NK-92 treated with Interleukin-12 subunit alpha and Interleukin-12 subunit beta, amount 100 ng/mL, for 24 hours (cell line): ENCODE results near the gene LHPP.
"Not testable (repeated sequence)": the region's sequence is repeated elsewhere in the genome, so short reads cannot be mapped to it uniquely, and the experiment has no call there.

Experiments used
- DNase-seq: peaks from one replicate; lab custom pipeline; 2025; lab: John Stamatoyannopoulos, UW

LHPP gene

DNA sequence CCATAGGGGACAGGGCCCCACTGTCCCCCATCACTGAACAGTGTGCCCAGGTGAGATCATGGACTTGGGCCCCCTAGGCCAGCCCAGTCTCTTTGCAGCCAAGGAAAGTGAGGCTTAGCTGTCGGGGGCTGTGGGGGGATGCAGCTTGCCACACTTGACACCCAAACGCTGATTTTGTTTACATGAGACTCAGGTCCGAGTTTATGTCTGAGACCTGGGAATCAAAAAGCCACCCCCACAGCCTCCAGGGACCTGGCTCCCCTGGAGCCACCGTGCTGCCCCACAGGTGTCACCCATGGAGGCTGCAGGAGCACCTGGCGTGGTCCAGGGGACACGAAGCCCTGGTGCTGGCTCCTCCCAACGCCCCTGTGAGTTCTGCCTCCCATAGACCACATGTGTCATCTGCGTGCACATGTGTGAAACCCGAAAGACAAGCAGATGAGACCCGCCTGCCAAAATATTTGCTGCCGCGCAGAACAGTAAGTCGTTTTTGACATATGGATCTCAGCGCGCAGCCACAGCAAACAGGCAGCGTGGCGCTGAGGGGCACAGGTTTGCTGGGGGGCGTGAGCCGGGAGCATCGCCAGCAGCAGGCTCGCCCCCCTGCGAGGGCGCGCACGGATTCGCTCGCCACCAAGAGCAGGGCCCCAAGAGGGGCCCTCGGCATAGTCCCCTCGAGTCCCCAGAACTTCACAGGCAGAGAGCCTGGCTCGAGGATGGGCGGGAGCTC lies 112.3 kb downstream of the LHPP start:
- DNase-seq: no peak

GRCh38 chr10:124574456-124575070 lies 112.9 kb downstream of the LHPP start:
- no peak for DNase-seq

GRCh38 chr10:124575107-124576035 lies 113.7 kb downstream of the LHPP start:
- no peak for DNase-seq

GRCh38 chr10:124576526-124577420 lies 115.2 kb downstream of the LHPP start:
- DNase-seq: no peak

GRCh38 chr10:124577651-124578050 lies 116.0 kb downstream of the LHPP start:
- no peak for DNase-seq

- DNase-seq: no peak
Measured at GRCh38 chr10:124578231-124579010, 116.8 kb downstream of the LHPP start.

GRCh38 chr10:124579011-124579399 lies 117.4 kb downstream of the LHPP start:
- no peak for DNase-seq

GRCh38 chr10:124586142-124586541 lies 124.5 kb downstream of the LHPP start:
- no peak for DNase-seq

- DNase-seq: no peak
Measured at GRCh38 chr10:124587811-124588211, 126.2 kb downstream of the LHPP start.

DNA sequence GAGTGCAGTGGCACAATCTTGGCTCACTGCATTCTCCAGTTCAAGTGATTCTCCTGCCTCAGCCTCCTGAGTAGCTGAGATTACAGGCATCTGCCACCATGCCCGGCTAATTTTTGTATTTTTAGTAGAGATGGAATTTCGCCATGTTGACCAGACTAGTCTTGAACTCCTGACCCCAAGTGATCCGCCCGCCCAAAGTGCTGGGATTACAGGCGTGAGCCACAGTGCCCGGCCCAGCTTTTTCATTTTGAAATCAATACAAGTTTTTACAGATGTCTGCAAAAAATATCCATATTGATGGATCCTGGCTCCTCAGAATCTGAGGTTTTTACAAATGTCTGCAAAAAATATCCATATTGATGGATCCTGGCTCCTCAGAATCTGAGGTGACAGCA lies 126.7 kb downstream of the LHPP start:
- not testable (repeated sequence) for DNase-seq

- no peak for DNase-seq
Measured at GRCh38 chr10:124588736-124589490, 127.3 kb downstream of the LHPP start.

- no peak for DNase-seq
Measured at GRCh38 chr10:124589491-124590041, 127.9 kb downstream of the LHPP start.

- DNase-seq: no peak
Measured at GRCh38 chr10:124590216-124591122, 128.8 kb downstream of the LHPP start.

GRCh38 chr10:124591123-124591495 lies 129.5 kb downstream of the LHPP start:
- DNase-seq: no peak

GRCh38 chr10:124592101-124592500 lies 130.5 kb downstream of the LHPP start:
- no peak for DNase-seq

GRCh38 chr10:124592736-124593430 lies 131.3 kb downstream of the LHPP start:
- DNase-seq: no peak

GRCh38 chr10:124593431-124593985 lies 131.9 kb downstream of the LHPP start:
- DNase-seq: no peak

GRCh38 chr10:124594240-124594639 lies 132.6 kb downstream of the LHPP start:
- DNase-seq: no peak
